Sigmoid colon (tissue), 4 donors: ENCODE results near the gene SLCO3A1.

Experiments
- CTCF ChIP-seq, 4 experiments: fragments of 450-650 bp in 3 of 4; fragments of 200-600 bp in 1 of 4; IDR thresholded peaks; one replicate each; pipeline ENCODE4 v1.5.1; 2016 to 2019; ENCODE audit warnings: antibody characterized with exemption in 4 of 4, mild to moderate bottlenecking in 3 of 4, moderate library complexity in 2 of 4
- POLR2AphosphoS5 ChIP-seq, 4 donors: sonication (generic); formaldehyde crosslinking; IDR thresholded peaks; one replicate each; pipeline ENCODE4 v1.6.1; 2017; ENCODE audit warnings: antibody characterized with exemption in 4 of 4

GRCh38 chr15:92118936-92119325 is 265.4 kb downstream of the SLCO3A1 start:
- TF ChIP-seq CTCF (IDR thresholded peaks at IDR 0.05): no peak
- no peak for TF ChIP-seq POLR2AphosphoS5 (IDR thresholded peaks at IDR 0.05)
